Neural progenitor cell (in vitro differentiated cells): ENCODE data around the gene CEP164. TPM values are rescaled to one million over a fixed set of nuclear protein-coding genes. Genes with fewer than 3 reads are reported as not detected.

ENCODE experiments used
- DNase-seq: peaks from one replicate; pipeline ENCODE4 v3.0.0-alpha.2; 2016; ENCODE audit warnings: low spot score
- H2AFZ ChIP-seq: fragments of 200-600 bp; sonication (generic); replicated peaks from 2 replicates; pipeline ENCODE4 v1.6.1; 2016; ENCODE audit warnings: antibody characterized with exemption
- H3F3A ChIP-seq: fragments of 200-600 bp; sonication (generic); 2 replicates; pipeline ENCODE4 v1.6.1; 2016; ENCODE audit warnings: antibody characterized with exemption, low read depth
- H3K27ac ChIP-seq: fragments of 200-600 bp; sonication (generic); 2 replicates; pipeline ENCODE4 v1.5.1; 2016; ENCODE audit warnings: mild to moderate bottlenecking
- H3K27me3 ChIP-seq: fragments of 200-600 bp; sonication (generic); 2 replicates; pipeline ENCODE4 v1.6.1; 2016; ENCODE audit warnings: mild to moderate bottlenecking, moderate library complexity
- H3K36me3 ChIP-seq: fragments of 200-600 bp; sonication (generic); 2 replicates; pipeline ENCODE4 v1.5.1; 2016
- H3K4me1 ChIP-seq: fragments of 200-600 bp; sonication (generic); 2 replicates; pipeline ENCODE4 v1.6.1; 2016; ENCODE audit warnings: mixed run types
- H3K4me2 ChIP-seq: fragments of 200-600 bp; sonication (generic); 2 replicates; pipeline ENCODE4 v1.6.1; 2016
- H3K4me3 ChIP-seq: fragments of 200-600 bp; sonication (generic); 2 replicates; pipeline ENCODE4 v1.5.1; 2016
- H3K79me2 ChIP-seq: fragments of 200-600 bp; sonication (generic); 2 replicates; pipeline ENCODE4 v1.6.1; 2016; ENCODE audit warnings: low read depth
- H3K9ac ChIP-seq: fragments of 200-600 bp; sonication (generic); 2 replicates; pipeline ENCODE4 v1.6.1; 2016
- H3K9me3 ChIP-seq: fragments of 200-600 bp; sonication (generic); 2 replicates; pipeline ENCODE4 v1.5.1; 2016; ENCODE audit warnings: low read depth
- H4K20me1 ChIP-seq: fragments of 200-600 bp; sonication (generic); 2 replicates; pipeline ENCODE4 v1.6.1; 2016; ENCODE audit warnings: low read depth
- H3K27ac Mint-ChIP-seq: 3 replicates; pipeline ENCODE4 v1.8.0; 2021; ENCODE audit warnings: mixed read lengths
- H3K27me3 Mint-ChIP-seq: 2 replicates; pipeline ENCODE4 v1.8.0; 2022; ENCODE audit warnings: low read depth, mild to moderate bottlenecking, inconsistent platforms, moderate library complexity, mixed read lengths; ENCODE audit not compliant: insufficient read depth
- H3K36me3 Mint-ChIP-seq: 3 replicates; pipeline ENCODE4 v1.8.0; 2021; ENCODE audit warnings: mixed read lengths
- H3K4me1 Mint-ChIP-seq: 3 replicates; pipeline ENCODE4 v1.8.0; 2021; ENCODE audit warnings: mixed read lengths
- H3K4me3 Mint-ChIP-seq: 3 replicates; pipeline ENCODE4 v1.8.0; 2021; ENCODE audit warnings: mild to moderate bottlenecking, moderate library complexity, mixed read lengths
- H3K9me3 Mint-ChIP-seq: 3 replicates; pipeline ENCODE4 v1.8.0; 2020; ENCODE audit warnings: mixed read lengths
- EZH2 ChIP-seq: fragments of 200-600 bp; sonication (generic); IDR thresholded peaks from 2 replicates; pipeline ENCODE4 v1.6.1; 2017; ENCODE audit warnings: antibody characterized with exemption, mild to moderate bottlenecking, moderate library complexity
- EZH2phosphoT487 ChIP-seq: fragments of 200-600 bp; sonication (generic); IDR thresholded peaks from 2 replicates; pipeline ENCODE4 v1.6.1; 2017; ENCODE audit warnings: antibody characterized with exemption
- total RNA-seq: library from RNA; depleted of rRNA; stranded (reverse); fragments of >200 nt; gene quantifications from 2 replicates; pipeline ENCODE4 v1.2.3, GENCODE V29; 2015; ENCODE audit warnings: low replicate concordance
- TF ChIP-seq, protein P1 (sequence below): fragments of 200-600 bp; sonication (generic); IDR thresholded peaks from 2 replicates; pipeline ENCODE4 v1.5.1; 2017; ENCODE audit warnings: antibody characterized with exemption, mild to moderate bottlenecking

Gene CEP164
- total RNA-seq, 1 donor from 2014 or later = 24.2 TPM

DNA sequence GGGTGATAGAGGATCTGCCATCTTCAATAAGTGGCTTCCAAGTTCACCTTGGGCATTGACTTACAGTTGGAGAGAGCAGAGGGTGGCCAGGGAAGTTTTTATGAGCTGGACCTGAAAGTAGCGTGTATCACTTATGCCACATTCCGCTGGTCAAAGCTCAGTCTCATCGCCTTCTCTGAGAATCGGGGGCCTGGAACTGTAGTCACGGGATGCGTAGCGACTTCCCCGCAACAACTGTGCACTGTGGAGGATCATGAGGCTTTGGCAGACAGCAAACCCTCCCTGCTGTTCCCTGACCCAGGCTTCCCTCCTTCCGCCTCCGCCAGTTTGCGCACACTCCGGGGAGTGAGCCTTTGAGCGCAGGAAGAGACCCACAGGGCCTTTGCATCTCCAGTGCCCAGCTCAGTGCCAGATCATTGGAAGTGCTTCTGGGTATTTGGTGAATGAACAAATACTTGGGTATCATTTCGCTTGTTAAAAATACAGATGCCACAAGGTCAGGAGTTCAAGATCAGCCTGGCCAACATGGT lies 95.5 kb downstream of the CEP164 start:
- no peaks in the 10 kb centered on the region for H3K9me3 ChIP-seq
- H3K36me3 Mint-ChIP-seq = no peaks in the 10 kb centered on the region
- H3K27me3 Mint-ChIP-seq = peaks cover 14% of the 10 kb centered on the region
- no peaks in the 10 kb centered on the region for H3F3A ChIP-seq
- no peak overlapping the region for H3K4me3 ChIP-seq
- DNase-seq = no peak
- no peak overlapping the region for H3K4me3 Mint-ChIP-seq
- H4K20me1 ChIP-seq = peaks cover 4% of the 10 kb centered on the region
- no peak overlapping the region for H3K4me2 ChIP-seq
- H3K9me3 Mint-ChIP-seq = no peaks in the 10 kb centered on the region
- H3K27ac Mint-ChIP-seq = no peak overlapping the region
- no peaks in the 10 kb centered on the region for H3K36me3 ChIP-seq
- H3K27ac ChIP-seq = no peak overlapping the region
- H3K79me2 ChIP-seq = no peaks in the 10 kb centered on the region
- no peak overlapping the region for H3K9ac ChIP-seq
- peaks cover 22% of the 10 kb centered on the region for H3K4me1 Mint-ChIP-seq
- H2AFZ ChIP-seq = no peak overlapping the region
- TF ChIP-seq EZH2 (no peak), EZH2phosphoT487 (no peak)
- TF ChIP-seq, protein P1, sequence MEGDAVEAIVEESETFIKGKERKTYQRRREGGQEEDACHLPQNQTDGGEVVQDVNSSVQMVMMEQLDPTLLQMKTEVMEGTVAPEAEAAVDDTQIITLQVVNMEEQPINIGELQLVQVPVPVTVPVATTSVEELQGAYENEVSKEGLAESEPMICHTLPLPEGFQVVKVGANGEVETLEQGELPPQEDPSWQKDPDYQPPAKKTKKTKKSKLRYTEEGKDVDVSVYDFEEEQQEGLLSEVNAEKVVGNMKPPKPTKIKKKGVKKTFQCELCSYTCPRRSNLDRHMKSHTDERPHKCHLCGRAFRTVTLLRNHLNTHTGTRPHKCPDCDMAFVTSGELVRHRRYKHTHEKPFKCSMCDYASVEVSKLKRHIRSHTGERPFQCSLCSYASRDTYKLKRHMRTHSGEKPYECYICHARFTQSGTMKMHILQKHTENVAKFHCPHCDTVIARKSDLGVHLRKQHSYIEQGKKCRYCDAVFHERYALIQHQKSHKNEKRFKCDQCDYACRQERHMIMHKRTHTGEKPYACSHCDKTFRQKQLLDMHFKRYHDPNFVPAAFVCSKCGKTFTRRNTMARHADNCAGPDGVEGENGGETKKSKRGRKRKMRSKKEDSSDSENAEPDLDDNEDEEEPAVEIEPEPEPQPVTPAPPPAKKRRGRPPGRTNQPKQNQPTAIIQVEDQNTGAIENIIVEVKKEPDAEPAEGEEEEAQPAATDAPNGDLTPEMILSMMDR = no peak
- H3K4me1 ChIP-seq = peaks cover 5% of the 10 kb centered on the region
- peaks cover 19% of the 10 kb centered on the region for H3K27me3 ChIP-seq

DNA sequence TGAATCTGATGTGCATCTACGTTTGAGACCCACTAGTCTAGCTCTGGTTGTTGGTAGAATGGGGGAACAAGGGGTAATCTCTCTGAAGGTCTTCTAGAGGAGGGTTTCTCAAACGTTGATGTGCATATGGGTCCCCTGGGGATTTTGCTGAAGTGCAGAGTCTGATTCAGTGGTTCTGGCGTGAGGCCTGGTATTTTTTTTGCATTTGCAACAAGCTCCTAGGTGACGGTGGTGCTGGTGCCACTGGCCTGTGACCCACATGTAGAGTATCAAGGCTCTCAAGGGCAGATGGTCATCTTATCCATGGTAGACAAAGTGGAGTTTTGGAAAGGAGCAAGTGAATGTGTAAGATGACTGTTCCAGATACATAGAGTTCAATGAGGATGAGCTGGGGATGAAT lies 97.1 kb downstream of the CEP164 start:
- no peak overlapping the region for H2AFZ ChIP-seq
- peaks cover 9% of the 10 kb centered on the region for H3K4me1 ChIP-seq
- Mint-ChIP-seq H3K27ac (no peak overlapping the region), H3K27me3 (peaks cover 14% of the 10 kb centered on the region), H3K4me3 (no peak overlapping the region), H3K36me3 (no peaks in the 10 kb centered on the region), H3K9me3 (no peaks in the 10 kb centered on the region), H3K4me1 (peaks cover 35% of the 10 kb centered on the region)
- no peaks in the 10 kb centered on the region for H3K9me3 ChIP-seq
- peaks cover 19% of the 10 kb centered on the region for H3K27me3 ChIP-seq
- no peaks in the 10 kb centered on the region for H3K79me2 ChIP-seq
- no peak overlapping the region for H3K4me3 ChIP-seq
- no peaks in the 10 kb centered on the region for H3F3A ChIP-seq
- TF ChIP-seq, protein P1 = no peak
- no peak for TF ChIP-seq EZH2
- TF ChIP-seq EZH2phosphoT487 = no peak
- no peak overlapping the region for H3K4me2 ChIP-seq
- peaks cover 8% of the 10 kb centered on the region for H4K20me1 ChIP-seq
- DNase-seq = no peak
- H3K9ac ChIP-seq = no peak overlapping the region
- H3K36me3 ChIP-seq = no peaks in the 10 kb centered on the region
- H3K27ac ChIP-seq = no peak overlapping the region

DNA sequence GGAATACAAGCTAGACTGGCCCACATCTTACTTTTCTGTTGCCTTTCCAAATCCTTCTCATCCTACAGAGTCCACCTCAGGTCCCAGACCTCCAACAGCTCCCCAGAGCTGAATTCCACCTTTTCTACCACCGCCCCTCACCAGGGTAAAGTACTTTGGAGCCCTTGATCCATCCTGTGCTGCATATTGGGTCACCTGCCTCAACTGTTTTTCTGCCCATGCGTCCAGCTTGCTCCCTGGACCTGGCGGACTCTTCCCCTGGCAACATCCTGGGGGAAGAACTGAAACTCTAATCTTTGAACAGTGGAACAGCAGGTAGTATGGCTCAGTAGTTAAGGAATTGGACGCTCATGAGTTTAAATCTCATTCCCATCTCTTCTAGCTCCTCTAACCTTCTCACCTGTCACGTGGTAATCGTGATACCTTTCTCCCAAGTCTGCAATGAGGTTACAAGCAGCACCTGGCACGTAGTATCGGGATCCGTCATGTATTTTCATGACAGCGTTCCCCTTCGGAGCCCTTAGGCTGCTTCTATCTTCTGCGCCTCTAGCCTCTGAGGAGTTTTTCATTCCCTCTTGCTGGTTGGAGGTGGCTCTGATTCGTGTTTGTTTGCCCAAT lies 98.1 kb downstream of the CEP164 start:
- Histone ChIP-seq H2AFZ (no peak overlapping the region), H3K27me3 (peaks cover 19% of the 10 kb centered on the region), H3K4me2 (no peak overlapping the region), H3F3A (peaks cover 2% of the 10 kb centered on the region), H3K9me3 (no peaks in the 10 kb centered on the region), H3K4me3 (no peak overlapping the region), H3K4me1 (peaks cover 13% of the 10 kb centered on the region), H3K79me2 (no peaks in the 10 kb centered on the region), H3K27ac (no peak overlapping the region), H4K20me1 (peaks cover 11% of the 10 kb centered on the region), H3K36me3 (no peaks in the 10 kb centered on the region), H3K9ac (no peak overlapping the region)
- Mint-ChIP-seq H3K4me3 (peak overlapping the region; percentile 11), H3K27ac (no peak overlapping the region), H3K27me3 (peaks cover 14% of the 10 kb centered on the region), H3K36me3 (no peaks in the 10 kb centered on the region), H3K9me3 (no peaks in the 10 kb centered on the region), H3K4me1 (peaks cover 44% of the 10 kb centered on the region)
- DNase-seq = no peak
- TF ChIP-seq, protein P1 = no peak
- TF ChIP-seq EZH2 (no peak), EZH2phosphoT487 (no peak)
